Endothelial cell of umbilical vein (primary cell): Measurements from ENCODE around the gene ZNF552. TPM values are rescaled to one million over a fixed set of nuclear protein-coding genes. Genes with fewer than 3 reads are reported as not detected.
"Not testable (repeated sequence)": the region's sequence is repeated elsewhere in the genome, so short reads cannot be mapped to it uniquely, and the experiment has no call there.

Experiments used
- BruUV-seq: library from RNA; stranded (reverse); fragments of 400-500 nt; replicated peaks from 2 replicates; lab custom pipeline; 2021; lab: Mats Ljungman, UMichigan
- CTCF ChIA-PET: fragments of 300-600, 350-600 bp; sonication (Branson Sonifier 250); formaldehyde crosslinking; loops from one replicate; lab custom pipeline; 2021; ENCODE audit warnings: antibody characterized with exemption, inconsistent platforms; lab: Charles Lee
- POLR2A ChIA-PET: fragments of 300-600, 350-600 bp; sonication (Branson Sonifier 250); formaldehyde crosslinking; loops from one replicate; lab custom pipeline; 2021; ENCODE audit warnings: antibody characterized with exemption, inconsistent platforms; lab: Charles Lee
- DNase-seq: peaks from one replicate; pipeline ENCODE4 v3.0.0-alpha.2; 2011; ENCODE audit warnings: low read depth, low spot score
- FAIRE-seq: peaks from 2 replicates; lab custom pipeline; 2011; peaks lifted over from hg19 to GRCh38; lab: Jason Lieb, UNC
- H2AFZ ChIP-seq: 2 replicates; pipeline ENCODE4 v1.6.0; 2012; ENCODE audit warnings: low read depth, low read length, control low read depth, inconsistent platforms
- H3K27ac ChIP-seq: 2 replicates; pipeline ENCODE4 v1.5.1; 2011; ENCODE audit warnings: low read depth, mild to moderate bottlenecking, control low read depth, low read length, moderate library complexity; ENCODE audit not compliant: insufficient read depth
- H3K27me3 ChIP-seq, 2 experiments: 2 replicates each; pipeline versions ENCODE4 v1.6.0 to v1.6.1; 2011; ENCODE audit warnings: low read length in 2 of 2, mixed read lengths in 1 of 2; ENCODE audit not compliant: control insufficient read depth in 2 of 2, insufficient read depth in 2 of 2
- H3K36me3 ChIP-seq, 2 experiments: 2 replicates in 1 of 2; 3 replicates in 1 of 2; pipeline ENCODE4 v1.5.1; 2011; ENCODE audit warnings: low read length in 2 of 2, mild to moderate bottlenecking in 1 of 2, moderate library complexity in 1 of 2; ENCODE audit not compliant: control insufficient read depth in 2 of 2, insufficient read depth in 2 of 2; ENCODE audit errors: extremely low read depth in 1 of 2
- H3K4me1 ChIP-seq: 3 replicates; pipeline ENCODE4 v1.5.1; 2011; ENCODE audit warnings: mild to moderate bottlenecking, low read length; ENCODE audit not compliant: control insufficient read depth, insufficient read depth; ENCODE audit errors: extremely low read depth
- H3K4me2 ChIP-seq: 2 replicates; pipeline ENCODE4 v1.6.1; 2011; ENCODE audit warnings: low read length, control low read depth, mixed read lengths; ENCODE audit not compliant: insufficient read depth
- H3K4me3 ChIP-seq, 3 experiments: fragments of 200-600 bp in 1 of 3; sonication (generic), shearing (Covaris generic) in 1 of 3; replicated peaks in 1 of 3; 2 replicates each; pipeline ENCODE4 v1.5.1; 2011 to 2016; ENCODE audit warnings: control low read depth in 3 of 3, low read length in 3 of 3, mild to moderate bottlenecking in 2 of 3, inconsistent platforms in 1 of 3, low read depth in 1 of 3, moderate library complexity in 1 of 3; ENCODE audit not compliant: insufficient read depth in 1 of 3
- H3K79me2 ChIP-seq: 2 replicates; pipeline ENCODE4 v1.6.0; 2012; ENCODE audit warnings: low read length, inconsistent platforms; ENCODE audit not compliant: control insufficient read depth, insufficient read depth
- H3K9ac ChIP-seq: replicated peaks from 2 replicates; pipeline ENCODE3; 2011; ENCODE audit warnings: low read length, control low read depth; ENCODE audit not compliant: insufficient read depth; ENCODE audit errors: extremely low read depth
- H3K9me1 ChIP-seq: replicated peaks from 3 replicates; pipeline ENCODE4 v1.6.0; 2011; ENCODE audit warnings: mild to moderate bottlenecking, low read length; ENCODE audit not compliant: control insufficient read depth, insufficient read depth; ENCODE audit errors: extremely low read depth
- H3K9me3 ChIP-seq: replicated peaks from 2 replicates; pipeline ENCODE4 v1.5.1; 2012; ENCODE audit warnings: low read length, inconsistent platforms; ENCODE audit not compliant: control insufficient read depth, insufficient read depth
- H4K20me1 ChIP-seq: replicated peaks from 2 replicates; pipeline ENCODE3; 2011; ENCODE audit warnings: mild to moderate bottlenecking, low read length; ENCODE audit not compliant: control insufficient read depth, insufficient read depth; ENCODE audit errors: extremely low read depth
- CTCF ChIP-seq, 2 donors: IDR thresholded peaks; 1 replicate in 1 of 2; 2 replicates in 1 of 2; pipeline ENCODE4 v1.5.1; 2011; ENCODE audit warnings: low read length in 2 of 2, mild to moderate bottlenecking in 2 of 2, moderate library complexity in 2 of 2, control low read depth in 1 of 2, inconsistent platforms in 1 of 2, low read depth in 1 of 2; ENCODE audit not compliant: insufficient read depth in 1 of 2; ENCODE audit errors: extremely low read depth in 1 of 2
- FOS ChIP-seq: IDR thresholded peaks from 2 replicates; pipeline ENCODE4 v1.6.1; 2011; ENCODE audit warnings: mild to moderate bottlenecking, low read length, moderate library complexity, borderline replicate concordance; ENCODE audit not compliant: insufficient read depth
- GATA2 ChIP-seq: IDR thresholded peaks from 2 replicates; pipeline ENCODE4 v1.7.0; 2011; ENCODE audit warnings: low read depth, mild to moderate bottlenecking, moderate library complexity, mixed read lengths, low read length; ENCODE audit not compliant: insufficient read length, insufficient read depth
- JUN ChIP-seq: IDR thresholded peaks from 2 replicates; pipeline ENCODE4 v1.6.1; 2011; ENCODE audit warnings: borderline replicate concordance, low read depth; ENCODE audit not compliant: insufficient read length, insufficient read depth
- MAX ChIP-seq: IDR thresholded peaks from 2 replicates; pipeline ENCODE4 v1.6.1; 2011; ENCODE audit not compliant: insufficient read depth, insufficient read length
- POLR2AphosphoS5 ChIP-seq: IDR thresholded peaks from 2 replicates; pipeline ENCODE4 v1.6.1; 2012; ENCODE audit warnings: low read depth, mild to moderate bottlenecking, control low read depth, low read length, moderate library complexity; ENCODE audit not compliant: insufficient read depth
- dilution Hi-C: fragments of 300-500 bp; cut with MboI; formaldehyde crosslinking; loops from one replicate; pipeline ENCODE4 v1.15.0; 2019; ENCODE audit warnings: low sequenced_read_pairs; ENCODE audit not compliant: extremely low pct_ligation_motif_present
- intact Hi-C: fragments of 100-400 bp; cut with micrococcal nuclease; formaldehyde crosslinking; loops from one replicate; pipeline ENCODE4 v1.10.0; 2022
- polyA plus RNA-seq, 4 experiments: library from polyadenylated mRNA; depleted of rRNA in 3 of 4; stranded (reverse) in 3 of 4; unstranded in 1 of 4; fragments of >200 nt; gene quantifications; 2 replicates each; pipeline versions ENCODE4 v1.2.1 to v1.2.3, GENCODE V29; 2011 to 2012; ENCODE audit warnings: missing spikeins in 1 of 4
- total RNA-seq: library from RNA; stranded (reverse); gene quantifications from 2 replicates; pipeline ENCODE4 v1.2.3, GENCODE V29; 2021

ZNF552 gene
- total and polyA plus RNA-seq, 2 donors (not counting 3 experiments of a cell fraction or from before 2014, with no cell fraction given) = 3.0 to 6.1 TPM

- peaks cover 5% of the 10 kb centered on the region for H3K79me2 ChIP-seq
- peak overlapping the region; percentile 77 for H3K4me2 ChIP-seq
- H3K27ac ChIP-seq = peak overlapping the region; percentile 26
- H3K9ac ChIP-seq = peak overlapping the region; percentile 71
- TF ChIP-seq FOS = no peak
- no peak for TF ChIP-seq JUN
- TF ChIP-seq MAX = no peak
- no peak for TF ChIP-seq CTCF (IDR thresholded peaks at IDR 0.05; ENCODE audit: extremely low read depth in 1 of 2, insufficient read depth in 1 of 2, low read depth in 1 of 2, low read length in 2 of 2)
- TF ChIP-seq GATA2 = no peak
- no peak for TF ChIP-seq POLR2AphosphoS5
- H4K20me1 ChIP-seq = no peaks in the 10 kb centered on the region
- ChIA-PET POLR2A (no interaction called here), CTCF (no interaction called here)
- DNase-seq (no peak), FAIRE-seq (no peak)
- H3K9me3 ChIP-seq = no peaks in the 10 kb centered on the region
- intact Hi-C loops = loop anchor here (1.0 kb wide), 2 partner anchors 11 to 45 kb away; partner anchors contain the start of gene ZNF586
- H3K27me3 ChIP-seq = no peaks in the 10 kb centered on the region
- peaks cover 2% of the 10 kb centered on the region for H3K4me1 ChIP-seq
- BruUV-seq = no TSS peak
- dilution Hi-C loops = no loop called here
- peak overlapping the region; percentile 72 to 85 (median 76) for H3K4me3 ChIP-seq
- H3K36me3 ChIP-seq = peaks cover 0 to 3% of the 10 kb centered on the region in 2 experiments
- H2AFZ ChIP-seq = peak overlapping the region; percentile 86
- no peaks in the 10 kb centered on the region for H3K9me1 ChIP-seq
These were observed 701 bp downstream of the ZNF552 start for GRCh38 chr19:57813919-57814504.

DNA sequence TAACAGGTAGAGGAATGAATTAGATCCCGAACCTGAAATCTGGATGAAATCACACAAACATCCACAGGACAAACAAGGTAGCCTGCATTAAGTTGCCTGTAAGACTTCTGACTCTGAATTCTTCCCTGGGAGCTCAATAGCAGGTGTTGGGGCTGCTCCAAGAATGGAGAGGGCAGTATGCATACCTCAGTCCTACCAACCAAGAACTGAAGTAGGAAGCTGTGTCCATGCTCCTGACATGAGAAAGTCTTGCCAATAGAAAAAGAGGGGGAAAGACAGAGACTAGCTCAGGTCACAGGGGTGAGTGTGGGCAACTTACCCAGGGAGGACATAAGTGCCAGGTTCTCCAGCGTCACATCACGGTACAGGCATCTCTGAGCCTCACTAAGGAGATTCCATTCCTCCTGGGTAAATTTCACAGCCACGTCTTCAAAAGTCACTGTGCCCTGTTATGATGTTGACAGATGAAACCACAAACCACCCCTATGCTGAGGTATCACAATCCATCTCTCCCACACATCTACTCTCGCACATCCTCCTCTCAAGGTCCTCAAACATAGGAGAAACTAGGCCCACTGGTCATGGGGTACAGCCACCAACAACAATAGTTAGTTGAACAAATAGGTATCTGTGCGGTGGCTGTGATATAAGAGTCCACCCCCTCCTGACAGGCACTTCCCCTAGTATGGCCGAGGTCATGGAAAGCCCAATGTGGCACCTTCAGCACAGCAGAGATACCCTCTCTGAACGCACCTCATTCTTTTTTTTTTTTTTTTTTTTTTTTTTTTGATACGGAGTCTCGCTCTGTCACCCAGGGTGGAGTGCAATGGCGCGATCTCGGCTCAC lies 1.5 kb downstream of the ZNF552 start:
- H3K36me3 ChIP-seq, DNase-seq, H3K27ac ChIP-seq, FAIRE-seq, H3K9me3 ChIP-seq, intact Hi-C loops, H2AFZ ChIP-seq, dilution Hi-C loops, H3K4me2 ChIP-seq, H4K20me1 ChIP-seq, H3K9me1 ChIP-seq, H3K27me3 ChIP-seq, H3K4me1 ChIP-seq, H3K9ac ChIP-seq, BruUV-seq, H3K4me3 ChIP-seq, H3K79me2 ChIP-seq, POLR2A ChIA-PET: not testable (repeated sequence)
- CTCF ChIA-PET = interaction anchor here (0.8 kb wide), 1 partner anchor 13 kb away, joined by 4 read pairs; no protein-coding TSS in a partner anchor
